Stimulated activated effector memory CD8-positive, alpha-beta T cell treated with anti-CD3 and anti-CD28 coated beads, Interleukin-12 subunit alpha, Interleukin-12 subunit beta, amount 100 ng/mL, for 72 hours (primary cell): ENCODE data around the gene LIPF.
"Not testable (repeated sequence)": the region's sequence is repeated elsewhere in the genome, so short reads cannot be mapped to it uniquely, and the experiment has no call there.

Experiments used
- ATAC-seq: fragments of 150-1000 bp; cut with Tn5 transposase; 2 replicates; pipeline ENCODE4 v1.10.0; 2021
- DNase-seq, 2 donors: peaks; one replicate each; pipeline ENCODE4 v3.0.0; 2021 to 2022; ENCODE audit warnings: low spot score in 2 of 2
- H3K27ac Mint-ChIP-seq: one replicate; pipeline ENCODE4 v1.8.0; 2022; ENCODE audit warnings: mild to moderate bottlenecking, mixed read lengths
- H3K36me3 Mint-ChIP-seq: one replicate; pipeline ENCODE4 v1.8.0; 2022; ENCODE audit warnings: mild to moderate bottlenecking, mixed read lengths
- H3K4me1 Mint-ChIP-seq: one replicate; pipeline ENCODE4 v1.8.0; 2022; ENCODE audit warnings: mixed read lengths
- H3K4me3 Mint-ChIP-seq: one replicate; pipeline ENCODE4 v1.8.0; 2022; ENCODE audit warnings: mild to moderate bottlenecking, mixed read lengths
- H3K9me3 Mint-ChIP-seq: one replicate; pipeline ENCODE4 v1.8.0; 2022; ENCODE audit warnings: mixed read lengths

The LIPF gene

DNA sequence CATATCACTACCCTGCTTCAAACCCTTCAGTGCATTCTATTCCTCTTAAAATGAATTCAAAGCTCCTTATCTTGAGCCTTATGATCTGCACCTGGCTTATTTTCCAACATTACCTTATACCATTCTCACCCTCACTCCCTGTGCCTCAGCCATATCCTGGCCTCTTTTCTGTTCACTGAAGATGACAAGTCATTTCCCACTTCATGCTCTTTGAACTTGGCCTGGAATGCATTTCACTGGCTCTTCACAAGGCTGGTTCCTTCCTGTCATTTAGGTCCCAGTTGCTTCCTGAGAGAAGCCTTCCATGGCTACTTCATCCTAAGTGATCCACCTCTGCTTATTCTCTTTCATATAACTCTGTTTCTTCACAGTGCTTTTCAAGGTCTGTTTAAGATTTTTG lies 3.2 kb upstream of the LIPF start:
- Mint-ChIP-seq H3K4me3 (no peak overlapping the region), H3K36me3 (peaks cover 6% of the 10 kb centered on the region), H3K4me1 (no peaks in the 10 kb centered on the region), H3K27ac (no peak overlapping the region), H3K9me3 (no peaks in the 10 kb centered on the region)
- no peak for ATAC-seq
- DNase-seq: no peak

DNA sequence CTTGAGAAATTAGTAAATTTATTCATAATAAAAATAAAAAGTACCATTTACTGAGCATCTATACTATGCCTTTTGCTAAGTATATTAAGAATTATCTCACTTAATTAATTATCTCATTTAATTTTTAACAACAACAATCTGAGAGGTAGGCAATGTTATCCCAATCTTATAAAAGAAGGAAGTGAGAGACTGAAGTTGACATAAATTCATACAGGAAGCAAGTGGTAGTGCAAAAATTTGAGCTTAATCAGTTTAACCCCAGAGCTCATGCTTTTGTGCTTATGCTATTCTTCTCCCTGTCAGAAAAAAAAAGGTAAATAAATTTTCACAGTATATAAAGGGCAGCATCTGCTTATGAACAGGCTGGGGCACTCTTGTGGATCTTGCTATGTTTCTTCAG lies 2.7 kb upstream of the LIPF start:
- DNase-seq: no peak
- no peaks in the 10 kb centered on the region for H3K9me3 Mint-ChIP-seq
- H3K4me1 Mint-ChIP-seq: no peaks in the 10 kb centered on the region
- H3K36me3 Mint-ChIP-seq: peaks cover 6% of the 10 kb centered on the region
- H3K27ac Mint-ChIP-seq: no peak overlapping the region
- no peak for ATAC-seq
- no peak overlapping the region for H3K4me3 Mint-ChIP-seq

DNA sequence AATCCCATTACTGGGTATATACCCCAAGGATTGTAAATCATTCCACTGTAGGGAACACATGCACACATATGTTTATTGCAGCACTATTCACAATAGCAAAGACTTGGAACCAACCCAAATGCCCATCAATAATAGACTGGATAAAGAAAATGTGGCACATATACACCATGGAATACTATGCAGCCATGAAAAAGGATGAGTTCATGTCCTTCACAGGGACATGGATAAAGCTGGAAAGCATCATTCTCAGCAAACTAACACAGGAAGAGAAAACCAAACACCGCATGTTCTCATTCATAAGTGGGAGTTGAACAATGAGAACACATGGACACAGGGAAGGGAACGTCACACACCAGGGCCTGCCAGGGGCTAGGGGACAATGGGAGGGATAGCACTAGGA lies 1.1 kb upstream of the LIPF start:
- ATAC-seq, H3K36me3 Mint-ChIP-seq, H3K4me3 Mint-ChIP-seq, DNase-seq, H3K4me1 Mint-ChIP-seq, H3K27ac Mint-ChIP-seq, H3K9me3 Mint-ChIP-seq: not testable (repeated sequence)

DNA sequence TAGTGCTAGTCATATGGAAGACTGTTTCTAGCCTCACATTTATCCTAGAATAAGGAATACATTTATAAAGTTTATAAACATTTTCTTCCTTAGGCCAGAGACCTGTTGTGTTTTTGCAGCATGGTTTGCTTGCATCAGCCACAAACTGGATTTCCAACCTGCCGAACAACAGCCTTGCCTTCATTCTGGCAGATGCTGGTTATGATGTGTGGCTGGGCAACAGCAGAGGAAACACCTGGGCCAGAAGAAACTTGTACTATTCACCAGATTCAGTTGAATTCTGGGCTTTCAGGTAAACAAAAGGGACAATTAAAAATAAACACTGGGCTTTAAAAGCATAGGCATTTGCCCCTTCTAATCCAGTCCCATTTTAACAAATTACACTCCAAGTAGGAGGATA lies 4.2 kb downstream of the LIPF start:
- Mint-ChIP-seq H3K4me1 (peaks cover 12% of the 10 kb centered on the region), H3K4me3 (no peak overlapping the region), H3K9me3 (no peaks in the 10 kb centered on the region), H3K27ac (no peak overlapping the region), H3K36me3 (no peaks in the 10 kb centered on the region)
- DNase-seq: no peak
- no peak for ATAC-seq

DNA sequence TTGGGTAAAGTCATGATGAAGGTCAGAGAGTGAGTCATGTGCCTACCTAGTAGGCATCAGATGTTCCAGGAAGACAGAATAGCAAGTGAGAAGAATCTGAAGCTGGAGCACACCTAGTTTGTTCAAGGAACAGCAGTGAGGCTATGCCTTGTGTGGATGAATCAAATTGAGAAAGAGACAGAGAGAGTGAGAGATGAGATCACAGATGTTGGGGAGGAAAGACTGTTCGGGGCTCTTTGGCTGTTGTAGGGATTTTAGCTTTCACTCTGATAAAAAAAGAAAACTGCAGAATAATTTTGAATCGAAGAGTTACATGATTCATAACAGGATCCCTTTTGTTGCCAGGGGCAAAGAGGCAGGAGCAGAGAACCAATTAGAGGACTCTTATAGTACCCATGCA lies 6.3 kb downstream of the LIPF start:
- no peaks in the 10 kb centered on the region for H3K36me3 Mint-ChIP-seq
- no peaks in the 10 kb centered on the region for H3K9me3 Mint-ChIP-seq
- no peak overlapping the region for H3K27ac Mint-ChIP-seq
- H3K4me1 Mint-ChIP-seq: peaks cover 12% of the 10 kb centered on the region
- DNase-seq: peak; percentile 6 to 52
- peak overlapping the region; percentile 0 for H3K4me3 Mint-ChIP-seq
- peak; percentile 99 for ATAC-seq

DNA sequence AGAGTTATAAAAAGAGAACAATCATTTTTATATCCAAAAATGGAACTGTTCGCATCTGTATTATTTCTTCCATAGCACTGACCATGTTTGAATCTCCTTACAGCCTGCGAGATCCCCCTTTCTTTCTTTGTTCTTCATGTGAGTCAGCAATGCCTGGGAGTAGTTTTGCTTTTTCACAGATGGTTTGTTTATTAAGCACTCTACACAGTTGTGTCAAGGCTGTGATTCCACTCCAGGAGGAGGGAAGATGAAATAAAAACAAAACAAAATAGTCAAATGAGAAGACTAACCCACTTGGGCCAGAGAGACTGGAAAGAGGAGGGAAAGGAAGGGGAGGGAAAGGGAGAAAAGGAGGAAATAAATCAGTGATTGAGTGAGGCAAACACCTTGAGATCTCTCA lies 7.8 kb downstream of the LIPF start:
- H3K36me3 Mint-ChIP-seq: no peaks in the 10 kb centered on the region
- DNase-seq: no peak
- no peaks in the 10 kb centered on the region for H3K9me3 Mint-ChIP-seq
- H3K4me3 Mint-ChIP-seq: no peak overlapping the region
- ATAC-seq: no peak
- H3K4me1 Mint-ChIP-seq: peaks cover 12% of the 10 kb centered on the region
- no peak overlapping the region for H3K27ac Mint-ChIP-seq

DNA sequence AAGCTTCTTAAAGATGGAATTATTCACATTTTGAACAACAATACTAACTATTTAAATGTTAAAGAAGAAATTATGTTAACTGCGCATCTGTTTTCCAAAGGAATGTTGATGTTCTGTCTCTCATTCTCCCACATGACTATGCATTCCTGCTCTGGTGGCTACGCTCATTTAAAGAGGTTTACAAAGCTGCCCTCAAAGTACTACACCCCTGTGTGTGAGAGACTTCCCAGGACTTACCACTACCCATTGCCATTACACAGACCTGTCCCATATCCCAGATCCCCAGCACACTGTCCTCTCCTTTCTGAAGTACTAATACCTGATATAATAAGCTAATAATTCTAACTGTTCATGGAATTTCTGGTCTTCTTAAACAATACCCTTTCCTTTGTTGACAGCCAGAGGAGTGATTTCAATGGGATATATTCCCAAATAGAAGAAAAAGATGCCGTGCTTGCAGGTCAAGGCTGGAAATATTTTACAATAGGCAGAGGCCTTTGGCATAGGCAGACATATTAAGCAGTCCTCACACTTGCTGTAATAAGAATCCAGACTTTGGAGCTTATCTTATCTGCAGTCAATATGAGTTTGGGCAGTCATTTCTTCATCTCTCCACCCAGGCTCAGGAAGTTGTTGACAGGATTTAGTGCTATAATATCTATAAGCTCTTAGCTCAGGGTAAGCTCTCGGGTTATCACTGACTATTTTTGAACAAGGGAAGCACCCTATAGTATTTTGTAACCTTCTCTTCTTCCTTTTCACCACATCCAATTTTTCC lies 12.2 kb downstream of the LIPF start:
- DNase-seq (no peak), ATAC-seq (no peak)
- H3K36me3 Mint-ChIP-seq: no peaks in the 10 kb centered on the region
- H3K9me3 Mint-ChIP-seq: no peaks in the 10 kb centered on the region
- no peak overlapping the region for H3K27ac Mint-ChIP-seq
- no peak overlapping the region for H3K4me3 Mint-ChIP-seq
- H3K4me1 Mint-ChIP-seq: peaks cover 5% of the 10 kb centered on the region

DNA sequence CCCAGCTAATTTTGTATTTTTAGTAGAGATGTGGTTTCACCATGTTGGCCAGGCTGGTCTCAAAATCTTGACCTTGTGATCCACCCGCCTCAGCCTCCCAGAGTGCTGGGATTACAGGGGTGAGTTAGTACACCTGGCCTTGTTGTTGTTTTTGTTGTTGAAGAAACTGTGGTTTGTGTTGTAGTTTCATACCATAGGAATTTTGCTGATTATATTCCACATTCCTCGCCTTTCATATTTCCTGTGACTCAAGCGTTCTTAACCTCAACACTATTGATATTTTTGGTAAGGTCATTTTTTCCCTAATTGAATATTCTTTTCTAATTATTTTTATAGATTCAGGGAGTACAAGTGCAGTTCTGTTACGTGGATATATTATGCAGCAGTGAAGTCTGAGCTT lies 16.7 kb downstream of the LIPF start:
- no peaks in the 10 kb centered on the region for H3K9me3 Mint-ChIP-seq
- no peaks in the 10 kb centered on the region for H3K36me3 Mint-ChIP-seq
- no peak overlapping the region for H3K27ac Mint-ChIP-seq
- H3K4me1 Mint-ChIP-seq: no peaks in the 10 kb centered on the region
- ATAC-seq (no peak), DNase-seq (no peak)
- H3K4me3 Mint-ChIP-seq: no peak overlapping the region

DNA sequence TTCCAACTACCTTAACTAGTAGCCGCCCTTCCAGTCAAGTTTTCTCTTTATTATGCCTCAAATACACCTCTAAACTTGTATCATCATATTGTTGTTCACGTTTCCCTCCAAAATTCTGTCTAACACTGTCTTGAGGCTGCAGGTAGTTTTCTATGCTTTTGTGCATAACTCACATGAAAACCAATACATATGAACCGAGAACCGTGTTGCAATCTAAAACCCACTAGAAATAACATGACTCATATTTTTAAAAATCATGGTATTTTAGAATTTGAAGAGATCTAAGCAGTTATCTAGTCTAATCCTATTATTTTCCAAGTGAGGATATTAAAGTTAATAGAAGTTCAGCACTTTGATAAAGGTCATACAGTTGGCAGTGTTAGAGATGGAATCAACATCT lies 18.2 kb downstream of the LIPF start:
- Mint-ChIP-seq H3K4me1 (no peaks in the 10 kb centered on the region), H3K36me3 (no peaks in the 10 kb centered on the region), H3K9me3 (no peaks in the 10 kb centered on the region), H3K4me3 (no peak overlapping the region), H3K27ac (no peak overlapping the region)
- no peak for ATAC-seq
- DNase-seq: no peak

DNA sequence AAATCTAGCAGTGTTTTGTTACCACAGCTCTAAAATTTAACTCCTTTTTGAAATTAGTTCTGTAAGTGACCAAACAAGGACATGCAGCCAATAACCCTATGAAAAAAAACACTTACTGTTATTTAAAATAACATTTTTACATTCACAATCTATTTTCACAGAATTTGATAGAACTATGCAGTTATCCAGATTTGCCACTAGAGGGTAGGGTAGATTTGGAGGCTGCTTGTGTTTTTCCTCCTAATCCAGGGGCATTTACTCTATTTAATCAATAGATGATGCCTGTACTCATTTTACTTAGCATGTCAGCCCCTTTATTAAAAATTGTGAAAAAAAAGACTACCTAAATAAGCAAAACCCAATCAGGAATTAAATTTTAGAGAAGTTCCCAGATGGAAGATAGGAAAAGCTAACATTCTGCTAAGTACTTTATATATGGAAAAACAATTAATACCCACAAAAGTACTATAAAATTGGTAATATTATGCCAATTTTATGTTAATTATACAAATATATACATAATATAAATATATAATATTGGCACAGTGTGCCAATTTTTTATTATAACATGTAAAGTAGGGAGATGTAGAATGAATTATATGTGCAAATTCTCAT lies 23.7 kb downstream of the LIPF start:
- ATAC-seq: no peak
- H3K4me1 Mint-ChIP-seq: no peaks in the 10 kb centered on the region
- H3K36me3 Mint-ChIP-seq: no peaks in the 10 kb centered on the region
- H3K9me3 Mint-ChIP-seq: no peaks in the 10 kb centered on the region
- H3K27ac Mint-ChIP-seq: no peak overlapping the region
- no peak overlapping the region for H3K4me3 Mint-ChIP-seq
- no peak for DNase-seq

DNA sequence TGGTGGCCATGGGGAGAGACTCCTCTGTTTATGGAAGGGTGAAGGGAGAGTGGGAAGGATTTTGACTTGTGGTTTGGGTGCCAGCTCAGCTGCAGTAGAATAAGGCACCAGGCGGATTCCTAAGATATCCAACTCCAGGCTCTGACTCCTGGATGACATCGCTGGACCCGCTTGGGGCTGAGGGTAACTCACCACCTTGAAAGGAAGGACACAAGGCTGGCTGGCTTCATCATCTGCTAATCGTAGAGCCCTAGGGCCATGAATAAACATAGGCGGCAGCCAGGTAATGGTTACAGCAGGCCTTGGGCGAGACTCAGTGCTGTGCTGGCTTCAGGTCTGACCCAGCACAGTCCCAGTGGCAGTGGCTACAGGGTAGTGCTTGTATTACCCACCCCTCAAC lies 25.1 kb downstream of the LIPF start:
- no peaks in the 10 kb centered on the region for H3K9me3 Mint-ChIP-seq
- H3K36me3 Mint-ChIP-seq: no peaks in the 10 kb centered on the region
- no peak overlapping the region for H3K27ac Mint-ChIP-seq
- H3K4me1 Mint-ChIP-seq: no peaks in the 10 kb centered on the region
- H3K4me3 Mint-ChIP-seq: no peak overlapping the region
- DNase-seq: no peak
- ATAC-seq: peak; percentile 8

DNA sequence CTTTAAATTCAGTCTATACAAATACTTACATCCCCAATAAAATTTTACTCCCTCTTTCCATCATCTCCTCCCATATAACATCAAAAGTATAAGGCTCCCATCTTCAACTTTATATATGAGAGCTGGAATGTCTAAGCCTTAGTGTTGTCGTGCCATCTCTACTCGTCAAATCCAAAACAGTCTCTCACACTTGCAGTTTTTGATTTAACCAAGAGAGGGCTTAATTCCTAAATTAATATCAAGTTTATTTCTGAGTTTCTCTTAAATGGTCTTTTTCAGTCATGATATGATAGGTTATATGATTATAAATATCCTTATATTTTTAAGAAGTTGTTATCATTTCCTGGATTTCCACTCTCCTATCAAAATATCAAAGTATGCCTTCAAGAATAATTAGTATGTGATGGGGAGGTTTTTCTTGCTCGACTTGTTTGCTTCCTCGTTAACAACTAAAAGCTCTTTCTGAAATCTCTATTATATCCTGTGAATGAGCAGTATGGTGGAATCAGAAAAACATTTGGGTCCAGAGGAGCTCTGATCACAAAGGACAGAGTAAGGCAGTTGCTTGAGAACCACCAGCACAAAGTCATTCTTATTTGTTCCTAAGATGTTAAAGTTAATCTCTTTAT lies 29.3 kb downstream of the LIPF start:
- no peaks in the 10 kb centered on the region for H3K4me1 Mint-ChIP-seq
- H3K27ac Mint-ChIP-seq: no peak overlapping the region
- H3K9me3 Mint-ChIP-seq: no peaks in the 10 kb centered on the region
- ATAC-seq: no peak
- H3K36me3 Mint-ChIP-seq: no peaks in the 10 kb centered on the region
- no peak overlapping the region for H3K4me3 Mint-ChIP-seq
- no peak for DNase-seq

DNA sequence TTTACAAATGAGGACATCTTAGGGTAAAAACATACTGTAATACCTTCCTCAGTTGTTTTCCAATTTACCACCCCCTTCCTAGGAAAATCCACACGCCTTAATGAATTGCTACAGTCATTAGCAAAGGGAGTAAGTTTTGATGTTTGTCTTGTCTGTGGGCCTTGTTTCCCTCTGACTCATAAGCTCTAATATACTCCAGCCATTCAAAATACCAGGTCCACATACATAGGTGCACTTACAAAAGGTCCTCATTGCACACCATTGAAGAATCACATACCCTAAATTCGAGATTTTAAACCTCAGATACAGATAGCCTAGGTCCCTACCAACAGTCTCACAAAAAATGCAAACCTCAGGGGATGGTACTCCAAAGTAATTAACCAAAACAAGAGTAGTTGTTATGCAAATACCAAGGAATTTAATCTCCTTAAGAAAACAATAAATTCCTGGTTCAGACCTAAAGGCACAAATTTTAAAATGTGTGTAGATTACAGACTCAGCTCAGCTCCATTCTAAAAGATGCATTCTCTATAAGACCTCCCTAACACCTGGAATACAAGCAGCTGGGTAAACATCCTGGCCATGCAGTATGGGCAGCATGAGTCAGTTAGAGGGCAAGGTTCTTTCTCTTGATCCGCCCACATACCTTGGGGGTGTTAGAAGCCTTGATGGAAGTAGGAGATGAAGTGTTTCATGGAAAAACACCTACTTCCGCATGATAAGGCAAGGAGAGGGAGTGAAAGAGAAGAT lies 38.8 kb downstream of the LIPF start:
- no peaks in the 10 kb centered on the region for H3K36me3 Mint-ChIP-seq
- no peak overlapping the region for H3K4me3 Mint-ChIP-seq
- DNase-seq (no peak), ATAC-seq (no peak)
- H3K9me3 Mint-ChIP-seq: no peaks in the 10 kb centered on the region
- H3K4me1 Mint-ChIP-seq: peaks cover 8% of the 10 kb centered on the region
- no peak overlapping the region for H3K27ac Mint-ChIP-seq

DNA sequence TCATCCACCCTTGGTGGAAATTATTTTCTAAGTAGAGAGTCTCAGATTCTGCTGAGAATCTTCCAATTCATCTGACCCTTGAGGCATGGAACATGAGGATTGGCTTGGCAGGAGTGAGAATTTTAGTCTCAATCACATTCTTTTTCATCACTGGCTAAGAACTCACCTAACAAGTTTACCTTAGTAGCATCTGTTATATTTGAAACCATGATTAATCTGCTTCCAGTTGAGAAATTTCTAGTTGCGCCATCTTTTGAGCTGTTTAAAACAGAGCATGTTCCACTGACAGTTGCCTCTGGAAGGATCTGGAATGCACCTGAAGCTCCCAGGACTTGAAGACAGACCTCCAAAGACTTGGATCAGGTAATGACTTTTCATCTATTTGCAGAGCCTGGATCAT lies 41.7 kb downstream of the LIPF start, which contains the start of gene LIPK:
LIPK (plus strand) TSS at position 292 of the 400 bp plus-strand sequence. CDS start 18,295 bp downstream, outside the sequence.
- DNase-seq (no peak), ATAC-seq (no peak)
- peaks cover 8% of the 10 kb centered on the region for H3K4me1 Mint-ChIP-seq
- no peak within 1 kb of the TSS for H3K4me3 Mint-ChIP-seq
- H3K36me3 Mint-ChIP-seq: no peaks in the 10 kb centered on the region
- no peaks in the 10 kb centered on the region for H3K9me3 Mint-ChIP-seq
- no peak within 1 kb of the TSS for H3K27ac Mint-ChIP-seq

DNA sequence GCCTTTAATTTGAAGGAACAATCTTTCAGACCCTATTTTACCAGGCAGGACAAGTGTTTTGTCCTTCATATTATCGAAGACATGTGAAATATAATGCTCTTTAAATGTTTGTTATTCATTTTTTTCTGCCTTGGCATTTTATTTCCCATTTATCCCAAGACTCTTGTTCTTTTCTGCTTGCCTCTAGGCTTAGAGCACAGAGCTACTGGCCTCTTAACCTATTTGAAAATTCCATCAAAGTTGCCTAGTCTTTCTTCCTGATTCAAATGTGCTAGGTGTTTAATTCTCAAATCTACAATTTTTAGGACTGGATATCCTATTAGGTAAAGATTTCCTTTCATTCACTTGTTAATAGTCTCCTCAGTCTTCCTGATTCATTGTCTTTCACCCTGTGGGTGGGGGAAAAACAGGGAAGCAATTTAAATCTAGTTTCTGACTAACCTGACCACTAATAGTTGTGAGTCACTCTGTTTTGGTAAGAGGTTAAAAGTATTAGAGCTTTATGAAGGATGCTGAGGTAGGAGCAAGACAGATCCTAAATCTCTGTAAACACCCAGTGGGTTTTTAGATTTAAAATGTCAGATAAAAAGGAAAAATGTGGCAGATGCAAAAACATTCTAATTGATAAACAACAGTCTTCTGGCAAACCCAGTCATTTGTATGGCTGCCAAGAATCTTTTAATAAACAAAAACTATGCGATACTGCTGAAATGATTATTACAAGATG lies 43.4 kb downstream of the LIPF start:
- H3K4me1 Mint-ChIP-seq: peaks cover 8% of the 10 kb centered on the region
- no peaks in the 10 kb centered on the region for H3K36me3 Mint-ChIP-seq
- H3K27ac Mint-ChIP-seq: peak overlapping the region; percentile 47
- no peaks in the 10 kb centered on the region for H3K9me3 Mint-ChIP-seq
- DNase-seq (no peak), ATAC-seq (peak; percentile 86)
- no peak overlapping the region for H3K4me3 Mint-ChIP-seq
